ENCODE data around the gene VTI1A. TPM values are rescaled to one million over a fixed set of nuclear protein-coding genes. Genes with fewer than 3 reads are reported as not detected.

The VTI1A gene
- total and polyA plus RNA-seq, 4 donors = 5.5 to 26.9 (median 13.1) TPM

DNA sequence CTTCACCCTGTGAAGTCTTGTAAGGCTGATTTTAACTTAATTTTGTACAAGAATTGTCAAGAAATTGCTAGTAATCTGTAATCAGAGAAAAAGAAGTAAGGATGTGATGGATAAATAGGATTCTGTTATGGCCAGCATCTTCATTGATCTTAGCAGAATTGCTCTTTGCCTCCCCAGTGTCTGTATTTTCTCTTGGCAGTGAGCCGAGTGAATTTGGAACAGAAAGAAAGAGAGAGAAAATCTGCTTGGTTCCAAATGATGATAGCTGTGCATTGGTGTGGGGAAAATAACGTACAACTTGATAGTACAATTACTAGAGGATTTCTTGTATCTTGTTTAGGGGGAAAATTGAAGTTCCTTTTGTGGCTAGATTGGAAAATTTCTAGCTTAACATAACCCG lies 34.6 kb downstream of the VTI1A start (continued):
- no peak for TF ChIP-seq SP1 (IDR thresholded peaks at IDR 0.05)

DNA sequence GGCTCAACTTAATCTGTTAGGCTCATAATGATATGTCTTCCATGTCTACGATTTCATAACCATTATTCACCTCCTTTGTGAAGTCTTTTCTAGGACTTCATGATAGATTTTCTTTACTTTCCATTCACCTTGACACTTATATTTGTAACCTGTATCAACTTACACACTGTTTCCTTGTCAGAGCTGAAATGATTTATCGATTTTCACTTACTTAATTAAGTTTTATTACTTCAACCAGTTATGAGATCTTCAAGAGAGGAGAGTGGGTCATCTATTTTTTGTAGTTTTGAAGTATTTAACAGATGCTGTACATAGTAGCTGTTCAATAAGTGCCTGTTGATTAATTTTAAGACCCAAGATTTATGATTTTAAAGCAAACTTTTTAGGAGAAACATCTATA lies 37.4 kb downstream of the VTI1A start:
- no peaks in the 10 kb centered on the region for H3K36me3 ChIP-seq (ENCODE audit: control insufficient read depth in 4 of 4, insufficient read depth in 3 of 4, low read depth in 1 of 4, low read length in 3 of 4)
- no peak overlapping the region for H3K9ac ChIP-seq (ENCODE audit: low read depth in 1 of 2, low read length in 2 of 2)
- DNase-seq (ENCODE audit: low spot score) = no peak
- no peak overlapping the region for H3K27ac ChIP-seq (ENCODE audit: low read depth in 1 of 2, low read length in 2 of 2)
- WGBS = 97% methylated on average over 2 of the region's 2 CpGs
- H3K4me1 ChIP-seq (ENCODE audit: control insufficient read depth in 4 of 4, insufficient read depth in 4 of 4, low read length in 3 of 4) = no peaks in the 10 kb centered on the region
- no peaks in the 10 kb centered on the region for H3K27me3 ChIP-seq (ENCODE audit: control insufficient read depth in 4 of 4, insufficient read depth in 4 of 4, low read length in 3 of 4)
- H3K4me3 ChIP-seq (ENCODE audit: low read depth in 1 of 3, low read length in 3 of 3) = no peak overlapping the region
- H3K9me3 ChIP-seq (ENCODE audit: control insufficient read depth in 4 of 4, low read length in 3 of 4) = no peaks in the 10 kb centered on the region
- TF ChIP-seq RAD21 (IDR thresholded peaks at IDR 0.05) (no peak), FOXA1 (IDR thresholded peaks at IDR 0.05) (no peak), JUND (IDR thresholded peaks at IDR 0.05) (no peak), SP1 (IDR thresholded peaks at IDR 0.05) (no peak), RXRA (IDR thresholded peaks at IDR 0.05) (no peak), GABPA (IDR thresholded peaks at IDR 0.05 in 1 of 2, conservative IDR thresholded peaks at IDR 0.05 in 1 of 2) (no peak), HNF4G (IDR thresholded peaks at IDR 0.05) (no peak), TAF1 (conservative IDR thresholded peaks at IDR 0.05) (no peak), YY1 (IDR thresholded peaks at IDR 0.05) (no peak), HNF4A (conservative IDR thresholded peaks at IDR 0.05) (no peak), EGR1 (IDR thresholded peaks at IDR 0.05; ENCODE audit: low read depth in 2 of 2) (no peak), NR2F2 (IDR thresholded peaks at IDR 0.05) (no peak)
- TF ChIP-seq, protein P1, sequence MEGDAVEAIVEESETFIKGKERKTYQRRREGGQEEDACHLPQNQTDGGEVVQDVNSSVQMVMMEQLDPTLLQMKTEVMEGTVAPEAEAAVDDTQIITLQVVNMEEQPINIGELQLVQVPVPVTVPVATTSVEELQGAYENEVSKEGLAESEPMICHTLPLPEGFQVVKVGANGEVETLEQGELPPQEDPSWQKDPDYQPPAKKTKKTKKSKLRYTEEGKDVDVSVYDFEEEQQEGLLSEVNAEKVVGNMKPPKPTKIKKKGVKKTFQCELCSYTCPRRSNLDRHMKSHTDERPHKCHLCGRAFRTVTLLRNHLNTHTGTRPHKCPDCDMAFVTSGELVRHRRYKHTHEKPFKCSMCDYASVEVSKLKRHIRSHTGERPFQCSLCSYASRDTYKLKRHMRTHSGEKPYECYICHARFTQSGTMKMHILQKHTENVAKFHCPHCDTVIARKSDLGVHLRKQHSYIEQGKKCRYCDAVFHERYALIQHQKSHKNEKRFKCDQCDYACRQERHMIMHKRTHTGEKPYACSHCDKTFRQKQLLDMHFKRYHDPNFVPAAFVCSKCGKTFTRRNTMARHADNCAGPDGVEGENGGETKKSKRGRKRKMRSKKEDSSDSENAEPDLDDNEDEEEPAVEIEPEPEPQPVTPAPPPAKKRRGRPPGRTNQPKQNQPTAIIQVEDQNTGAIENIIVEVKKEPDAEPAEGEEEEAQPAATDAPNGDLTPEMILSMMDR (IDR thresholded peaks at IDR 0.05; ENCODE audit: low read depth, low read length, missing input control) = no peak
- TF ChIP-seq, protein P2, sequence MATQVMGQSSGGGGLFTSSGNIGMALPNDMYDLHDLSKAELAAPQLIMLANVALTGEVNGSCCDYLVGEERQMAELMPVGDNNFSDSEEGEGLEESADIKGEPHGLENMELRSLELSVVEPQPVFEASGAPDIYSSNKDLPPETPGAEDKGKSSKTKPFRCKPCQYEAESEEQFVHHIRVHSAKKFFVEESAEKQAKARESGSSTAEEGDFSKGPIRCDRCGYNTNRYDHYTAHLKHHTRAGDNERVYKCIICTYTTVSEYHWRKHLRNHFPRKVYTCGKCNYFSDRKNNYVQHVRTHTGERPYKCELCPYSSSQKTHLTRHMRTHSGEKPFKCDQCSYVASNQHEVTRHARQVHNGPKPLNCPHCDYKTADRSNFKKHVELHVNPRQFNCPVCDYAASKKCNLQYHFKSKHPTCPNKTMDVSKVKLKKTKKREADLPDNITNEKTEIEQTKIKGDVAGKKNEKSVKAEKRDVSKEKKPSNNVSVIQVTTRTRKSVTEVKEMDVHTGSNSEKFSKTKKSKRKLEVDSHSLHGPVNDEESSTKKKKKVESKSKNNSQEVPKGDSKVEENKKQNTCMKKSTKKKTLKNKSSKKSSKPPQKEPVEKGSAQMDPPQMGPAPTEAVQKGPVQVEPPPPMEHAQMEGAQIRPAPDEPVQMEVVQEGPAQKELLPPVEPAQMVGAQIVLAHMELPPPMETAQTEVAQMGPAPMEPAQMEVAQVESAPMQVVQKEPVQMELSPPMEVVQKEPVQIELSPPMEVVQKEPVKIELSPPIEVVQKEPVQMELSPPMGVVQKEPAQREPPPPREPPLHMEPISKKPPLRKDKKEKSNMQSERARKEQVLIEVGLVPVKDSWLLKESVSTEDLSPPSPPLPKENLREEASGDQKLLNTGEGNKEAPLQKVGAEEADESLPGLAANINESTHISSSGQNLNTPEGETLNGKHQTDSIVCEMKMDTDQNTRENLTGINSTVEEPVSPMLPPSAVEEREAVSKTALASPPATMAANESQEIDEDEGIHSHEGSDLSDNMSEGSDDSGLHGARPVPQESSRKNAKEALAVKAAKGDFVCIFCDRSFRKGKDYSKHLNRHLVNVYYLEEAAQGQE (IDR thresholded peaks at IDR 0.05) = no peak
- TF ChIP-seq, protein P3, sequence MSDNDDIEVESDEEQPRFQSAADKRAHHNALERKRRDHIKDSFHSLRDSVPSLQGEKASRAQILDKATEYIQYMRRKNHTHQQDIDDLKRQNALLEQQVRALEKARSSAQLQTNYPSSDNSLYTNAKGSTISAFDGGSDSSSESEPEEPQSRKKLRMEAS (IDR thresholded peaks at IDR 0.05) = no peak
- TF ChIP-seq, protein P4, sequence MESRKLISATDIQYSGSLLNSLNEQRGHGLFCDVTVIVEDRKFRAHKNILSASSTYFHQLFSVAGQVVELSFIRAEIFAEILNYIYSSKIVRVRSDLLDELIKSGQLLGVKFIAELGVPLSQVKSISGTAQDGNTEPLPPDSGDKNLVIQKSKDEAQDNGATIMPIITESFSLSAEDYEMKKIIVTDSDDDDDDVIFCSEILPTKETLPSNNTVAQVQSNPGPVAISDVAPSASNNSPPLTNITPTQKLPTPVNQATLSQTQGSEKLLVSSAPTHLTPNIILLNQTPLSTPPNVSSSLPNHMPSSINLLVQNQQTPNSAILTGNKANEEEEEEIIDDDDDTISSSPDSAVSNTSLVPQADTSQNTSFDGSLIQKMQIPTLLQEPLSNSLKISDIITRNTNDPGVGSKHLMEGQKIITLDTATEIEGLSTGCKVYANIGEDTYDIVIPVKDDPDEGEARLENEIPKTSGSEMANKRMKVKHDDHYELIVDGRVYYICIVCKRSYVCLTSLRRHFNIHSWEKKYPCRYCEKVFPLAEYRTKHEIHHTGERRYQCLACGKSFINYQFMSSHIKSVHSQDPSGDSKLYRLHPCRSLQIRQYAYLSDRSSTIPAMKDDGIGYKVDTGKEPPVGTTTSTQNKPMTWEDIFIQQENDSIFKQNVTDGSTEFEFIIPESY (IDR thresholded peaks at IDR 0.05) = no peak

Measured in liver (tissue), 9 donors.